Stomach (tissue), 9 donors: Measurements from ENCODE around the gene ETFB. TPM values are rescaled to one million over a fixed set of nuclear protein-coding genes. Genes with fewer than 3 reads are reported as not detected.
A peak's percentile ranks its signal among the peaks of the same experiment; 100 is the strongest.

ENCODE experiments used
- DNase-seq, 2 donors: peaks; one replicate each; pipeline versions ENCODE4 v3.0.0 to v3.0.0-alpha.2; 2013 to 2019
- H3K27ac ChIP-seq, 5 donors: fragments of 200-600 bp in 4 of 5; sonication (generic) in 4 of 5; one replicate each; pipeline ENCODE4 v1.5.1; 2013 to 2019; ENCODE audit warnings: mild to moderate bottlenecking in 1 of 5, moderate library complexity in 1 of 5
- H3K27me3 ChIP-seq, 3 donors: fragments of 200-600 bp; sonication (generic); one replicate each; pipeline ENCODE4 v1.5.1; 2017 to 2019; ENCODE audit warnings: mixed run types in 1 of 3
- H3K36me3 ChIP-seq, 4 donors: fragments of 200-600 bp; sonication (generic); 1 replicate in 3 of 4; 2 replicates in 1 of 4; pipeline ENCODE4 v1.5.1; 2016 to 2019
- H3K4me1 ChIP-seq, 4 donors: fragments of 200-600 bp; sonication (generic); one replicate each; pipeline ENCODE4 v1.5.1; 2016 to 2019
- H3K4me3 ChIP-seq, 4 donors: fragments of 200-600 bp; sonication (generic) in 3 of 4; one replicate each; pipeline ENCODE4 v1.5.1; 2016 to 2019; ENCODE audit warnings: mild to moderate bottlenecking in 1 of 4
- H3K9me3 ChIP-seq, 4 donors: fragments of 200-600 bp; sonication (generic); one replicate each; pipeline ENCODE4 v1.5.1; 2016 to 2019
- CTCF ChIP-seq, 7 experiments: fragments of 450-650 bp in 4 of 7; fragments of 200-600 bp in 3 of 7; sonication (generic) in 3 of 7; IDR thresholded peaks; one replicate each; pipeline ENCODE4 v1.5.1; 2016 to 2019; ENCODE audit warnings: antibody characterized with exemption in 7 of 7, control low read depth in 2 of 7, mild to moderate bottlenecking in 1 of 7
- EP300 ChIP-seq: sonication (generic); formaldehyde crosslinking; IDR thresholded peaks from one replicate; pipeline ENCODE4 v1.6.1; 2017; ENCODE audit warnings: antibody characterized with exemption
- POLR2A ChIP-seq, 4 donors: fragments of 450-650 bp; IDR thresholded peaks; one replicate each; pipeline ENCODE4 v1.6.1; 2016; ENCODE audit warnings: antibody characterized with exemption in 4 of 4, control low read depth in 2 of 4, mild to moderate bottlenecking in 1 of 4, moderate library complexity in 1 of 4
- POLR2AphosphoS5 ChIP-seq, 3 donors: sonication (generic); formaldehyde crosslinking; IDR thresholded peaks; one replicate each; pipeline ENCODE4 v1.6.1; 2016; ENCODE audit warnings: antibody characterized with exemption in 3 of 3
- WGBS, 5 donors: extraction: QIAGEN DNeasy Blood & Tissue Kit in 3 of 5; methylation state at CpG; one replicate each; pipeline versions ENCODE4 v1.1.5 to v1.1.7; 2013 to 2018; 5-methylcytosine and 5-hydroxymethylcytosine counted together
- intact Hi-C: fragments of 100-400 bp; cut with DNase I; formaldehyde crosslinking; loops from one replicate; pipeline ENCODE4 v1.15.1; 2023; ENCODE audit warnings: low total_unique reads
- polyA plus RNA-seq, 3 donors: library from polyadenylated mRNA; stranded (reverse); fragments of 200-250 nt; gene quantifications; one replicate each; pipeline ENCODE4 v1.2.3, GENCODE V29; 2013
- total RNA-seq, 5 donors: library from RNA; depleted of rRNA; stranded (reverse); fragments of >200 nt; gene quantifications; one replicate each; pipeline versions ENCODE4 v1.1.0 to v1.2.3, GENCODE V29; 2014 to 2016
- donor health status: healthy with polysubstance abuse.
- donor health status: Bipolar disorder and iron deficiency.
- donor health status: healthy.

ETFB gene
- total and polyA plus RNA-seq, 8 donors: 1.2 to 211 (median 105) TPM

GRCh38 chr19:51316688-51317087 is 49.5 kb downstream of the ETFB start:
- H3K9me3 ChIP-seq: peaks cover 0 to 12% (median 3%) of the 10 kb centered on the region in 4 donors
- TF ChIP-seq POLR2AphosphoS5 (IDR thresholded peaks at IDR 0.05) (no peak), POLR2A (IDR thresholded peaks at IDR 0.05) (no peak), EP300 (no peak), CTCF (IDR thresholded peaks at IDR 0.05) (no peak)
- no peaks in the 10 kb centered on the region for H3K4me1 ChIP-seq
- H3K36me3 ChIP-seq: no peaks in the 10 kb centered on the region
- no peak for DNase-seq
- no peak overlapping the region for H3K4me3 ChIP-seq
- no peak overlapping the region for H3K27ac ChIP-seq
- H3K27me3 ChIP-seq: peaks cover 9 to 71% (median 14%) of the 10 kb centered on the region in 3 donors
- WGBS, 5 donors: 59 to 63% (median 61%) methylated on average over 6 to 8 of the region's 8 CpGs
- intact Hi-C loops: no loop called here

GRCh38 chr19:51311351-51312257 is 54.6 kb downstream of the ETFB start, which contains the start of gene IGLON5:
Gene IGLON5 (plus strand): TSS chr19:51311644. CDS start chr19:51311848, 204 bp downstream.
- Histone ChIP-seq H3K27me3 (peaks cover 13 to 84% (median 24%) of the 10 kb centered on the region in 3 donors), H3K4me1 (peaks cover 0 to 3% (median 0%) of the 10 kb centered on the region in 4 donors), H3K9me3 (peaks cover 0 to 31% (median 21%) of the 10 kb centered on the region in 4 donors), H3K36me3 (no peaks in the 10 kb centered on the region), H3K27ac (no peak within 1 kb of the TSS), H3K4me3 (no peak within 1 kb of the TSS)
- 1 to 5% (median 5%) methylated on average over 5 to 66 of the region's 76 CpGs for WGBS, 5 donors
- intact Hi-C loops: no loop called here
- TF ChIP-seq CTCF (IDR thresholded peaks at IDR 0.05) (no peak), POLR2AphosphoS5 (IDR thresholded peaks at IDR 0.05) (no peak), POLR2A (IDR thresholded peaks at IDR 0.05) (no peak), EP300 (no peak)
- peak in 1 of 2 donors; percentile 48 for DNase-seq

GRCh38 chr19:51305479-51305878 is 60.7 kb downstream of the ETFB start:
- H3K4me1 ChIP-seq: no peaks in the 10 kb centered on the region
- H3K9me3 ChIP-seq: peaks cover 0 to 59% (median 51%) of the 10 kb centered on the region in 4 donors
- 76 to 87% (median 80%) methylated on average over 3 of the region's 3 CpGs for WGBS, 5 donors
- TF ChIP-seq EP300 (no peak), POLR2AphosphoS5 (IDR thresholded peaks at IDR 0.05) (no peak), CTCF (IDR thresholded peaks at IDR 0.05) (no peak), POLR2A (IDR thresholded peaks at IDR 0.05) (no peak)
- no peak for DNase-seq
- H3K36me3 ChIP-seq: no peaks in the 10 kb centered on the region
- H3K27me3 ChIP-seq: peaks cover 0 to 65% (median 8%) of the 10 kb centered on the region in 3 donors
- H3K27ac ChIP-seq: no peak overlapping the region
- intact Hi-C loops: no loop called here
- no peak overlapping the region for H3K4me3 ChIP-seq

GRCh38 chr19:51301266-51301665 is 64.9 kb downstream of the ETFB start:
- H3K36me3 ChIP-seq: no peaks in the 10 kb centered on the region
- H3K4me1 ChIP-seq: no peaks in the 10 kb centered on the region
- 66 to 76% (median 72%) methylated on average over 7 of the region's 7 CpGs for WGBS, 5 donors
- intact Hi-C loops: no loop called here
- H3K27me3 ChIP-seq: peaks cover 0 to 38% (median 4%) of the 10 kb centered on the region in 3 donors
- peaks cover 0 to 38% (median 31%) of the 10 kb centered on the region in 4 donors for H3K9me3 ChIP-seq
- no peak for TF ChIP-seq POLR2AphosphoS5 (IDR thresholded peaks at IDR 0.05)
- TF ChIP-seq EP300: no peak
- no peak overlapping the region for H3K27ac ChIP-seq
- H3K4me3 ChIP-seq: no peak overlapping the region
- no peak for DNase-seq
